ENCODE measurements around the gene SLC15A1. TPM values are rescaled to one million over a fixed set of nuclear protein-coding genes. Genes with fewer than 3 reads are reported as not detected.

SLC15A1 gene
- polyA plus RNA-seq, 3 donors, result not detected

- H3K4me1 Mint-ChIP-seq, result no peaks in the 10 kb centered on the region
- no peak overlapping the region for H3K27ac Mint-ChIP-seq
- TF ChIP-seq CTCF (IDR thresholded peaks at IDR 0.05), result no peak
- no peak overlapping the region for H3K4me3 Mint-ChIP-seq
- Histone ChIP-seq H3K4me3 (replicated peaks in 1 of 3; ENCODE audit: low read depth in 2 of 3, low read length in 3 of 3) (no peak overlapping the region), H4K20me1 (ENCODE audit: insufficient read depth, low read length) (no peaks in the 10 kb centered on the region), H3K4me1 (ENCODE audit: control insufficient read depth in 1 of 2, insufficient read depth in 2 of 2, low read length in 2 of 2) (no peaks in the 10 kb centered on the region), H3K79me2 (ENCODE audit: insufficient read depth, low read length) (no peaks in the 10 kb centered on the region), H3K9ac (ENCODE audit: insufficient read depth, low read length, poor library complexity, severe bottlenecking) (no peak overlapping the region), H3K27ac (ENCODE audit: low read depth in 1 of 2, low read length in 2 of 2) (no peak overlapping the region), H3K9me3 (replicated peaks in 1 of 2; ENCODE audit: control insufficient read depth in 1 of 2, insufficient read depth in 1 of 2, low read length in 2 of 2) (peaks cover 0 to 2% of the 10 kb centered on the region in 2 donors), H2AFZ (ENCODE audit: insufficient read depth, low read depth, low read length, poor library complexity, severe bottlenecking) (no peak overlapping the region), H3K27me3 (ENCODE audit: control insufficient read depth in 2 of 2, insufficient read depth in 2 of 2, low read length in 2 of 2) (no peaks in the 10 kb centered on the region), H3K36me3 (replicated peaks in 1 of 2; ENCODE audit: control insufficient read depth in 1 of 2, insufficient read depth in 2 of 2, low read length in 2 of 2) (no peaks in the 10 kb centered on the region), H3K4me2 (replicated peaks; ENCODE audit: extremely low read depth, low read length, poor library complexity, severe bottlenecking) (no peak overlapping the region)
- WGBS (ENCODE audit: insufficient coverage), result 100% methylated on average over 3 of the region's 5 CpGs
- H3K27me3 Mint-ChIP-seq (ENCODE audit: low read depth in 3 of 3), result peaks cover 6 to 12% (median 8%) of the 10 kb centered on the region in 3 donors
- no peak for DNase-seq
- no peaks in the 10 kb centered on the region for H3K36me3 Mint-ChIP-seq
- H3K9me3 Mint-ChIP-seq, result peaks cover 0 to 6% (median 1%) of the 10 kb centered on the region in 7 donors
- intact Hi-C loops (cut with micrococcal nuclease), result no loop called here
These were observed 24.2 kb upstream of the SLC15A1 start for GRCh38 chr13:98776644-98777043.

GRCh38 chr13:98775844-98776598 lies 23.5 kb upstream of the SLC15A1 start:
- no peak overlapping the region for H2AFZ ChIP-seq (ENCODE audit: insufficient read depth, low read depth, low read length, poor library complexity, severe bottlenecking)
- 92% methylated on average over 12 of the region's 22 CpGs for WGBS (ENCODE audit: insufficient coverage)
- H3K27ac ChIP-seq (ENCODE audit: low read depth in 1 of 2, low read length in 2 of 2), result no peak overlapping the region
- no peak for DNase-seq
- Mint-ChIP-seq H3K36me3 (no peaks in the 10 kb centered on the region), H3K4me1 (no peaks in the 10 kb centered on the region), H3K9me3 (peaks cover 0 to 5% (median 1%) of the 10 kb centered on the region in 7 donors), H3K4me3 (no peak overlapping the region), H3K27ac (no peak overlapping the region), H3K27me3 (ENCODE audit: low read depth in 3 of 3) (peaks cover 6 to 12% (median 8%) of the 10 kb centered on the region in 3 donors)
- H3K9ac ChIP-seq (ENCODE audit: insufficient read depth, low read length, poor library complexity, severe bottlenecking), result no peak overlapping the region
- no peak overlapping the region for H3K4me3 ChIP-seq (replicated peaks in 1 of 3; ENCODE audit: low read depth in 2 of 3, low read length in 3 of 3)
- H3K4me1 ChIP-seq (ENCODE audit: control insufficient read depth in 1 of 2, insufficient read depth in 2 of 2, low read length in 2 of 2), result no peaks in the 10 kb centered on the region
- no peaks in the 10 kb centered on the region for H4K20me1 ChIP-seq (ENCODE audit: insufficient read depth, low read length)
- no peak for TF ChIP-seq CTCF (IDR thresholded peaks at IDR 0.05)
- H3K27me3 ChIP-seq (ENCODE audit: control insufficient read depth in 2 of 2, insufficient read depth in 2 of 2, low read length in 2 of 2), result no peaks in the 10 kb centered on the region
- no peaks in the 10 kb centered on the region for H3K36me3 ChIP-seq (replicated peaks in 1 of 2; ENCODE audit: control insufficient read depth in 1 of 2, insufficient read depth in 2 of 2, low read length in 2 of 2)
- no peaks in the 10 kb centered on the region for H3K79me2 ChIP-seq (ENCODE audit: insufficient read depth, low read length)
- peaks cover 0 to 4% of the 10 kb centered on the region in 2 donors for H3K9me3 ChIP-seq (replicated peaks in 1 of 2; ENCODE audit: control insufficient read depth in 1 of 2, insufficient read depth in 1 of 2, low read length in 2 of 2)
- no peak overlapping the region for H3K4me2 ChIP-seq (replicated peaks; ENCODE audit: extremely low read depth, low read length, poor library complexity, severe bottlenecking)
- intact Hi-C loops (cut with micrococcal nuclease), result no loop called here

Measured in CD14-positive monocyte (primary cell).